Keratinocyte (primary cell): ENCODE results near the gene SPTSSB.

ENCODE experiments used
- CTCF ChIP-seq, 3 experiments: IDR thresholded peaks in 1 of 3; conservative IDR thresholded peaks in 1 of 3; optimal IDR thresholded peaks in 1 of 3; 2 replicates in 2 of 3; 3 replicates in 1 of 3; pipeline versions ENCODE3 to v1.5.1; 2011; ENCODE audit warnings: low read length in 3 of 3, mild to moderate bottlenecking in 3 of 3, moderate library complexity in 2 of 3, control low read depth in 1 of 3, inconsistent platforms in 1 of 3; ENCODE audit not compliant: insufficient read depth in 2 of 3; ENCODE audit errors: extremely low read depth in 1 of 3
- EZH2 ChIP-seq: IDR thresholded peaks from one replicate; pipeline ENCODE4 v1.6.1; 2012; ENCODE audit warnings: inconsistent platforms, mild to moderate bottlenecking, low read length, moderate library complexity

- no peak for TF ChIP-seq CTCF (optimal IDR thresholded peaks at IDR 0.05 in 1 of 3, IDR thresholded peaks at IDR 0.05 in 1 of 3, conservative IDR thresholded peaks at IDR 0.05 in 1 of 3; ENCODE audit: extremely low read depth in 1 of 3, insufficient read depth in 2 of 3, low read length in 3 of 3)
- TF ChIP-seq EZH2, result no peak
Observed at GRCh38 chr3:161414907-161415306, 43.6 kb upstream of the SPTSSB start.
